ENCODE data around the gene PCDH20.
"Not testable (repeated sequence)": the region's sequence is repeated elsewhere in the genome, so short reads cannot be mapped to it uniquely, and the experiment has no call there.

Gene PCDH20

DNA sequence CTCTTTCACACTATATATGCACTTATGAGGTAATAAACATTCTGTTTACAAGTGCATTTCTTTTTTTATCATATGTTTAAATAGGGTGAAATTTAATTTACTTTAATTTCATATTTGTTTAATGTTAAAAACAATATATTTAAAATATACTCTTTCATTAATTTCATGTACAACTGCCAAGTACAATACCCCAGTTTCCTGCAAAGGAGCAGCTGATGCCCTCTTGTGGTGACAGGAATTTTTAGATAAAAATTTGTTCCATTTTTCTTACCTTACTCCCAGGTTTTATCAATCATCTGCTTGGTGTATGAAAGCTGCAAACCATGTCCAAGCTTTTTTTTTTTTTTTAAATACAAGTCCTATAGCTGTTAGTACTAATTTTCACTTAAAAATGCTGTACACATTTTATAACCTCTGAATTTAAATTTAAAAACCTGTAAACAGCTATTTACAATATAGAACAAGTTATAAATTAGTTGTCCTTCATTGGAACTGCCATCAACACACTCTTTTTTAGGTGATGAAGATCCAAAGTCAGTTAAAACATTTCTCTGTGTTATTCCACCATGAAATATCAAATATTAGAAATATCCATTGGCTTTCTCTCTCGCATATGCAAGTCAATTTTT, 4.9 kb downstream of the PCDH20 start:
- Histone ChIP-seq H3K27me3 (ENCODE audit: control insufficient read depth, insufficient read depth, low read length) (peaks cover 42% of the 10 kb centered on the region), H3K9ac (ENCODE audit: low read length) (no peak overlapping the region), H3K4me3 (ENCODE audit: low read depth, low read length) (no peak overlapping the region), H3K4me1 (ENCODE audit: control insufficient read depth, insufficient read depth, low read length) (0 out of 2 replicates have a peak, but pooled peaks cover 3% of the 10 kb centered on the region), H3K27ac (ENCODE audit: low read depth, low read length) (no peak overlapping the region), H3K36me3 (ENCODE audit: control insufficient read depth, insufficient read depth, low read length) (no peaks in the 10 kb centered on the region), H3K9me3 (ENCODE audit: control insufficient read depth, insufficient read depth, low read depth, low read length) (no peaks in the 10 kb centered on the region)

DNA sequence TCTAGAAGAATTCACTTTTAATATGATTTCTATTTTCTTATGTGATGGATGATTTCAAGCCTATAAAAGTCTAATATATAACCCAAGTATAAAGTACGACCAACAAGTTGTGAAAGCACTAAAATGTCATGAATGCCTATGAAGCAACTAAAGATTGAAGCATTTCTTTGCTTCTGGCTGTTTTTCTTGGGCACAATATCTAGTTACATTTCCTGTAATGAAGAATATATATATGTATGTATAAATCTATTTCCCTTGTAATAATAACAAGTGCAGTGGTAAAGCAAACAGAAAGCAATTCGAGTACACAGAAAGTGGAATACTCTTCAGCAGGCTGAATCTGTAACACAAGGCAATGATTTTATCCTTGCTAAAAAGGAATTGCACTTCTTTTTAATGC, 5.4 kb downstream of the PCDH20 start:
- no peak overlapping the region for H3K4me3 ChIP-seq (ENCODE audit: low read depth, low read length)
- 0 out of 2 replicates have a peak, but pooled peaks cover 3% of the 10 kb centered on the region for H3K4me1 ChIP-seq (ENCODE audit: control insufficient read depth, insufficient read depth, low read length)
- no peak overlapping the region for H3K9ac ChIP-seq (ENCODE audit: low read length)
- peaks cover 38% of the 10 kb centered on the region for H3K27me3 ChIP-seq (ENCODE audit: control insufficient read depth, insufficient read depth, low read length)
- H3K27ac ChIP-seq (ENCODE audit: low read depth, low read length), result no peak overlapping the region
- H3K36me3 ChIP-seq (ENCODE audit: control insufficient read depth, insufficient read depth, low read length), result no peaks in the 10 kb centered on the region
- no peaks in the 10 kb centered on the region for H3K9me3 ChIP-seq (ENCODE audit: control insufficient read depth, insufficient read depth, low read depth, low read length)

DNA sequence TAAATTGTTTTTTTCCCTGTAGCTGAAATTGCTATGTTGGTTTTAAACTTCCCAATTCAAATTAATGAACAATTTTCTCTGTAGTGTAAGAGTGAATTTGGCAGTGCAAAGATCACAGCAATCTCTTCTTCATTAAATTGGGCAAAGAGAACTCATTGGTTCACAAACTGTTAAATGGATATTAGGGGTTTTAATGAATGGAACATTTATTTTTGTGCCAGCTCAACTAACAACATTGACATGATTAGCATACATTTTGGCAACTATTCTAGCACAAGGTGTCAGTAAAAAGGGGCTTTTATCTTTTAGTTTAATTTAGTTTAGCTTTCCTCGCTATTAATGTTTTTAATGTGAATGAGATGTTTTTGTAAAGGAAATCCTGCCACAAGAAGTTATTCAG, 7.1 kb downstream of the PCDH20 start:
- Histone ChIP-seq H3K4me3 (ENCODE audit: low read depth, low read length) (no peak overlapping the region), H3K27ac (ENCODE audit: low read depth, low read length) (no peak overlapping the region), H3K9ac (ENCODE audit: low read length) (no peak overlapping the region), H3K9me3 (ENCODE audit: control insufficient read depth, insufficient read depth, low read depth, low read length) (no peaks in the 10 kb centered on the region), H3K27me3 (ENCODE audit: control insufficient read depth, insufficient read depth, low read length) (peaks cover 24% of the 10 kb centered on the region), H3K4me1 (ENCODE audit: control insufficient read depth, insufficient read depth, low read length) (0 out of 2 replicates have a peak, but pooled peaks cover 2% of the 10 kb centered on the region), H3K36me3 (ENCODE audit: control insufficient read depth, insufficient read depth, low read length) (no peaks in the 10 kb centered on the region)

- H3K4me3 ChIP-seq (ENCODE audit: low read depth, low read length), result no peak overlapping the region
- no peak overlapping the region for H3K27ac ChIP-seq (ENCODE audit: low read depth, low read length)
- no peak overlapping the region for H3K9ac ChIP-seq (ENCODE audit: low read length)
- H3K36me3 ChIP-seq (ENCODE audit: control insufficient read depth, insufficient read depth, low read length), result no peaks in the 10 kb centered on the region
- no peaks in the 10 kb centered on the region for H3K9me3 ChIP-seq (ENCODE audit: control insufficient read depth, insufficient read depth, low read depth, low read length)
- no peaks in the 10 kb centered on the region for H3K4me1 ChIP-seq (ENCODE audit: control insufficient read depth, insufficient read depth, low read length)
- H3K27me3 ChIP-seq (ENCODE audit: control insufficient read depth, insufficient read depth, low read length), result 0 out of 2 replicates have a peak, but pooled peaks cover 1% of the 10 kb centered on the region
Measured at GRCh38 chr13:61406275-61406674, 9.4 kb downstream of the PCDH20 start.

DNA sequence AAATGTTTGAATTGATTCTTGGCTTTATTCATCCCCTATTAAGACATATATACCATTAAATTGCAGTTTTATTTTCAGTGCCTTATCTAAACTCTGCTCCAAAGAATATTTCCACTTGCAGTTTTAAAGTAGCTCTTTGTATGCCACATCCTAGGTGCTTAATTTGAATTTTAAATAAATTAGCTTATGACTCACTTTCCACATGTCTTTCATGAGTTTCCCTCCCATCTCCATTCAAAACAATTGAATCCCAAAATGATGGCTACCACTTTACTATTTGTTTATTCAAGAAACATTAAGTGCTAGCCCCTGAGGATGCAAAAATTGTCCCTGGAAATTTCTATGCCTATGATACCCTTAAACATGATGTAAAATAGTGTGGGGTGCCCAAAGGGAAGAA, 19.5 kb downstream of the PCDH20 start:
- Histone ChIP-seq H3K27ac (ENCODE audit: low read depth, low read length) (no peak overlapping the region), H3K4me1 (ENCODE audit: control insufficient read depth, insufficient read depth, low read length) (peaks cover 9% of the 10 kb centered on the region; the same call in 1 of the 2 replicates), H3K9ac (ENCODE audit: low read length) (no peak overlapping the region), H3K9me3 (ENCODE audit: control insufficient read depth, insufficient read depth, low read depth, low read length) (no peaks in the 10 kb centered on the region), H3K36me3 (ENCODE audit: control insufficient read depth, insufficient read depth, low read length) (no peaks in the 10 kb centered on the region), H3K4me3 (ENCODE audit: low read depth, low read length) (no peak overlapping the region), H3K27me3 (ENCODE audit: control insufficient read depth, insufficient read depth, low read length) (no peaks in the 10 kb centered on the region)

DNA sequence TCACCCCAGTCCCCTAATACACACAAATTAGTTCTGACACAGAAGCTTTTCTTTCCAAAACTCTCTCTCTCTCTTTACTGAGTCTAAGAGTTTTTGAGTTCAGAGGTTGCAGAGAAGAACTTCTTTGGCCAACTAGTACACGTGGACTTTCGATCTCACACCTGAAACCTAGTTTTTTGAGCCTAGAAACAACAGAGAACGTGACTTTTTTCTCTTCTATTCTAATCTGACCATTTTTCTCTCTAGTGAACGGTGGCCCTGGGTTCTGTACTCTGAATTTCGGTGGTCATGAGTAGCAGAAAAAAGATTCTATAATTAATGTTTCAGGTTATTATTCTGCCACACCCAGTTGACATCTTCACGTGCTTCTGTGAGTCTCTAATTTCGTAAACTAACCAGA, 24.2 kb downstream of the PCDH20 start:
- Histone ChIP-seq H3K27me3 (ENCODE audit: control insufficient read depth, insufficient read depth, low read length) (no peaks in the 10 kb centered on the region), H3K27ac (ENCODE audit: low read depth, low read length) (no peak overlapping the region), H3K36me3 (ENCODE audit: control insufficient read depth, insufficient read depth, low read length) (no peaks in the 10 kb centered on the region), H3K4me1 (ENCODE audit: control insufficient read depth, insufficient read depth, low read length) (peaks cover 8% of the 10 kb centered on the region; the same call in 1 of the 2 replicates), H3K9me3 (ENCODE audit: control insufficient read depth, insufficient read depth, low read depth, low read length) (no peaks in the 10 kb centered on the region), H3K4me3 (ENCODE audit: low read depth, low read length) (no peak overlapping the region), H3K9ac (ENCODE audit: low read length) (no peak overlapping the region)

DNA sequence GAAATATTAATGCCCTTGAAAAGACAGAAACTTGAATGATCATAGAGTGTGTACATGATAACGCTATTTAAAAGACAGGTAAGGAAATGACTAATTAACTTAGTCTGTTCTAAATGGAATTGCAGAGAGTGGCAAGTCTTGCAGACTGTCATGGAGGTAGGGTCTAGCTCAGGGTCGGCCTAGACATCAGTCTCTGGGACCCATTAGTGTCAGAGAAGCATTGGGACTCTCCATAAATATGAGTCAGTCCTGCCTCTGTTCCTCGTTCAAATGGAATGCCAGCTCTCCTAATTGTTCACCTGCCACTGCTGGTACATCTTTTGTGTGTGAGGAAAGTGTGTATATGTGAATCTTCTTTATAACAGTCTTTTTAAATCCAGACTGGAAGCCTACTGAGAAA, 28.0 kb downstream of the PCDH20 start:
- no peak overlapping the region for H3K27ac ChIP-seq (ENCODE audit: low read depth, low read length)
- no peaks in the 10 kb centered on the region for H3K27me3 ChIP-seq (ENCODE audit: control insufficient read depth, insufficient read depth, low read length)
- H3K36me3 ChIP-seq (ENCODE audit: control insufficient read depth, insufficient read depth, low read length), result no peaks in the 10 kb centered on the region
- no peak overlapping the region for H3K4me3 ChIP-seq (ENCODE audit: low read depth, low read length)
- H3K9ac ChIP-seq (ENCODE audit: low read length), result no peak overlapping the region
- no peaks in the 10 kb centered on the region for H3K4me1 ChIP-seq (ENCODE audit: control insufficient read depth, insufficient read depth, low read length)
- H3K9me3 ChIP-seq (ENCODE audit: control insufficient read depth, insufficient read depth, low read depth, low read length), result no peaks in the 10 kb centered on the region

DNA sequence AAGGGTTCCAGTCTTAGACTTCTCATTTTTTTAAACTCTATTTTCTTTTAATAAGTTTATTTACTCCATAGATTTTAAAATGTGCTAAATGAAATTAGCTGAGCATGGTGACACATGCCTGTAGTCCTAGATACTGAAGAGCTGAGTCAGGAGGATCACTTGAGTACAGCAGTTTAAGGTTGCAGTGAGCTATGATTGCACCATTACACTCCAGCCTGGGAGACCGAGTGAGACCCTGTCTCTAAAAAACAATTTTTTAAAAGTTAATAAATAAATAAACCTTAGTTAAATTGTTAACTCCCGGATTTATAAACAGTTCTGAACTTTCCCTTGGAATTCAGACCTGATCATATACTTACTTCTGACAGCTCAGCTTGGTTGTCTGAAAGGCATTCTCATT, 32.5 kb downstream of the PCDH20 start:
- H3K27me3 ChIP-seq (ENCODE audit: control insufficient read depth, insufficient read depth, low read length), result no peaks in the 10 kb centered on the region
- H3K4me1 ChIP-seq (ENCODE audit: control insufficient read depth, insufficient read depth, low read length), result no peaks in the 10 kb centered on the region
- H3K9ac ChIP-seq (ENCODE audit: low read length), result no peak overlapping the region
- no peaks in the 10 kb centered on the region for H3K9me3 ChIP-seq (ENCODE audit: control insufficient read depth, insufficient read depth, low read depth, low read length)
- no peaks in the 10 kb centered on the region for H3K36me3 ChIP-seq (ENCODE audit: control insufficient read depth, insufficient read depth, low read length)
- H3K27ac ChIP-seq (ENCODE audit: low read depth, low read length), result no peak overlapping the region
- no peak overlapping the region for H3K4me3 ChIP-seq (ENCODE audit: low read depth, low read length)

DNA sequence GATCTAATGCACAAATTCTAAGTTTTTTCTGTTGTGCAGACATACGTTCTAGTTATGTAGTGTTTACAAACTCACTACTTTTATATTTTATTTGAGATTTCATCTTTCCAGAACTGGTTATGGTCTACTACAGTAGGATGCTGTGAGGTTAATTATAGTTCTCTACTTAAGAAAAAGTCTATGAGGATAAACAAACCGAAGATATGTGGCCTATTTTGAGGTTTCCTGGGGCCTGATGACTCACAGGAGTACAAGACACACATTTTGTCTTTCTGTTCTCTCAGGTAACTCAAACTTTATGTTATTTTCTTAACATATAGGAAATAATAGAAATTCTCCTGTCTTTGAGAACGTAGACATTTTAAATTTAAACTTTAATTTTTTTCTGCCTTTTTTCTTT, 45.1 kb downstream of the PCDH20 start:
- no peak overlapping the region for H3K27ac ChIP-seq (ENCODE audit: low read depth, low read length)

DNA sequence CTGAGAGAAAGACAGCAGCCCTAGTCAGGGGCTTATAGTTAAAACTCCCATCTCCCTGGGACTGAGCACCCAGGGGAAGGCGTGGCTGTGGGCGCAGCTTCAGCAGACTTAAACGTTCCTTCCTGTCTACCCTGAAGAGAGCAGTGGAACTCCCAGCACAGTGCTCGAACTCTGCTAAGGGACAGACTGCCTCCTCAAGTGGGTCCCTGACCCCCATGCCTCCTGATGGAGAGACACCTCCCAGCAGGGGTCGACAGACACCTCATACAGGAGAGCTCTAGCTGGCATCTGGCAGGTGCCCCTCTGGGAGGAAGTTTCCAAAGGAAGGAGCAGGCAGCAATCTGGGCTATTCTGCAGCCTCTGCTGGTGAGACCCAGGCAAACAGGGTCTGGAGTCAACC, 51.0 kb downstream of the PCDH20 start:
- H3K27me3 ChIP-seq (ENCODE audit: control insufficient read depth, insufficient read depth, low read length); H3K9me3 ChIP-seq (ENCODE audit: control insufficient read depth, insufficient read depth, low read depth, low read length); H3K4me1 ChIP-seq (ENCODE audit: control insufficient read depth, insufficient read depth, low read length); H3K9ac ChIP-seq (ENCODE audit: low read length); H3K4me3 ChIP-seq (ENCODE audit: low read depth, low read length); H3K36me3 ChIP-seq (ENCODE audit: control insufficient read depth, insufficient read depth, low read length); H3K27ac ChIP-seq (ENCODE audit: low read depth, low read length): not testable (repeated sequence)

More for the DNA sequence above, 45.1 kb downstream of the PCDH20 start:
- no peaks in the 10 kb centered on the region for H3K27me3 ChIP-seq (ENCODE audit: control insufficient read depth, insufficient read depth, low read length)
- H3K9me3 ChIP-seq (ENCODE audit: control insufficient read depth, insufficient read depth, low read depth, low read length), result no peaks in the 10 kb centered on the region; the same call in 1 of the 2 replicates
- H3K4me1 ChIP-seq (ENCODE audit: control insufficient read depth, insufficient read depth, low read length), result no peaks in the 10 kb centered on the region
- H3K4me3 ChIP-seq (ENCODE audit: low read depth, low read length), result no peak overlapping the region
- H3K36me3 ChIP-seq (ENCODE audit: control insufficient read depth, insufficient read depth, low read length), result no peaks in the 10 kb centered on the region
- H3K9ac ChIP-seq (ENCODE audit: low read length), result no peak overlapping the region

DNA sequence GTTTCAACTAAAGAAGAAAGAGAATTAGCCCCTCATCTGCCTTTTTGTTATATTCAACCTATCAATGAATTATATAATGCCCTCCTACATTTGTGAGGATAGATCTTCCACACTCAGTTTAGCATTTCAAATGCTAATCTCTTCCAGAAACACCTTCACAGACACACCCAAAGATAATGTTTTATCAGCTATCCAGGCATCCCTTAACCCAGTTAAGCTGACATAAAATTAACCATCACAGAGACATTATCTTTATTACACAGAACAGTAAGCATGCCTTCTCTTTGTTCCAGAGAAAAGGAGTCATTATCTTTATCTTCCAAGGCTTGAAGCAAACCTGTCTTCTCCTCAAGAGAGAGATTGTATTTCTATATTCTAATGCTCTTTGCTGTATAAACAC, 53.1 kb downstream of the PCDH20 start:
- Histone ChIP-seq H3K27ac (ENCODE audit: low read depth, low read length) (no peak overlapping the region), H3K27me3 (ENCODE audit: control insufficient read depth, insufficient read depth, low read length) (no peaks in the 10 kb centered on the region), H3K9ac (ENCODE audit: low read length) (no peak overlapping the region), H3K9me3 (ENCODE audit: control insufficient read depth, insufficient read depth, low read depth, low read length) (no peaks in the 10 kb centered on the region), H3K4me3 (ENCODE audit: low read depth, low read length) (no peak overlapping the region), H3K36me3 (ENCODE audit: control insufficient read depth, insufficient read depth, low read length) (no peaks in the 10 kb centered on the region), H3K4me1 (ENCODE audit: control insufficient read depth, insufficient read depth, low read length) (peaks cover 7% of the 10 kb centered on the region)

Measured in HUES6 (cell line).